ENCODE data around the gene CKB.

CKB gene

DNA sequence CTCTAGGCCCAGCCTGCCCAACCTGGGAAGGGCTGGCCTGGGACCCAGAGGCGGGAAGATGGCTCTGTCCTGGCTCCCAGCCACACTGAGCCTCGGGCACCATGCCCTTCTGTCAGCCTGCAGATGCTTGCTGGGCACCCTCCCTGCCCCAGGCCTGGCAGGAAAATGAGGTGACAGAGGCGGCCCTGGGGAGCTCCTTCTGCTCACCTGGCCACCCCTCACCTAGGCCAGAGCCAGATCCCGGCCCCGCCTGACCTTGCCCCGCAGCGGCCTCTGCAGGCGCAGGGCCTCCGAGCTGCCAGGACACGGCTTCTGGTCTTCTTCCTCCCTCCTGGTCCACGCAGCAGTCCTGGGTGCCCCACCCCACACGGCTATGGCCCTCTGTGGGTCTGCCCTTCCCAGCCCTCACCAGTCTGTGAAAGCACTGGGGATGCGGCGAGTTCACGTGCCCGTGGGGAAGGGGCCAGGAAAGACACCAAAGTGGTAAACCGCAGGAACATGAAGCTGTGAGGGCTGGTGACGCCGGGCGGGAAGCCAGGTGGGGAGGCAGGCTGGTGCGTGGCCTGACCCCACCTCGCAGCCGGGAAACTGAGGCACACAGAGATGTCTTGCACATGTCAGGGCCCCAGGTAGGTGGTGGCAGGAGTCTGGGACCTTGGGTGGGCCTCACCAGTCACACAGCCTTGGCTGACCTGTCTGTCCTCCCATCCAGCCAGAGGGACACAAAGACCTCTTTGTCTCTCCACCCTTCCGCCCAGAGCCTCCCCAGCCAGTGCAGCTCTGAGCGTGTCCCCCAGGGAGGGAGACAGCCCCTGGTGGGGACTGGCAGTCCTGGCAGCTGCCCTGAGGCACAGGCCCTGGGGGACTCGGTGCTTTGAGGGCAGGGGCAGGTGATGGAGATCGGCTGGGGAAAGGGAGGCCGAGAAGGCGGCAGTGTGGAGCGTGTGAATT lies 27.0 kb upstream of the CKB start:
- Histone ChIP-seq H3K4me3 (ENCODE audit: low read length) (no peak overlapping the region), H3K4me1 (ENCODE audit: control insufficient read depth, insufficient read depth, low read length) (peaks cover 4% of the 10 kb centered on the region), H3K9me3 (ENCODE audit: control insufficient read depth, insufficient read depth, low read length) (no peaks in the 10 kb centered on the region), H3K27me3 (ENCODE audit: control insufficient read depth, insufficient read depth, low read length) (no peaks in the 10 kb centered on the region), H3K27ac (ENCODE audit: low read length) (no peak overlapping the region), H3K36me3 (ENCODE audit: control insufficient read depth, insufficient read depth, low read length) (no peaks in the 10 kb centered on the region)
- WGBS (ENCODE audit: insufficient coverage, insufficient read length) = no CpG with 5 or more reads among the region's 30 CpGs
- no peak for DNase-seq (ENCODE audit: low read depth, low spot score)

DNA sequence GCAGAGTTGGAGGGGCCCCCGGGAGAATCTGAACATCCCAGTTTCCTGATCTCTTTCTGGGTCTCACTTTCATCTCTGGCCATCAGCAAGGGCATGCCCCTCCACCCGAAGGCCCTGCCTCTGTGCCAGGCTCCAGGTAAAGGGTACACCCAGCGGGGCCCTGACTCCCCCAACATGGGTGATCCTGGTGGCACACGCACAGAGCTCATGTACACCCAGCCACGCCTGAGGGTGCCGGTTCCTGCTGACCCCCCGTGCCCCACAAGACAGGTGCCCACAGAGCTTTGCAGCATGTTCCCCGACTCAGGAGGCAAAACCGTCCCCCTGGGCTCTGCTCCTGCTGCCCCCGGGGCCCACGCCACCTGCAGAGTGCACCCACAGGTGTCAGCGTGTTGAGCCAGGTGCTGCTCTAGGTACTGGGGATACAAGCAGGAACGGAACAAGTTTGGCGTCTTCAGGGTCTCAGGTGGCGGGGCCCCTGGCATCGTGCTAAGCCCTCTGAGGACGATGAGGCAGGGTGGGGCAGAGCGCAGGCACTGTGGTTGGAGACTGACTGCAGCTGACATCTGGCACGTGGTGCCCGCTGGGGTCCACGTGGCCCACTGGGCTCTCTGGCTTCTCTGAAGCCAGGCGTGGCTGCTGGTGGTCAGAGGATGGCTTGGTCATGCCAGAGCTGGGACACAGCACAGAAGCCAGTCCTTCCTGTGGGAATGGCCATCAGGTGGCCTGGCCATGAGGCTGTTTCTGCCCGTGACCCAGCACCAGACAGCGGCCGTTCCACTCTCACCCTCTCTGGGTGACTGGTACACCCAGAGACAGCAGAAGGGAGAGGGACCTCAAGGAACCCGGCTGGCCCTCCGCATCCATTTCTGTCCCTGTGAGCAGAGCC lies 26.1 kb upstream of the CKB start:
- Histone ChIP-seq H3K36me3 (ENCODE audit: control insufficient read depth, insufficient read depth, low read length) (no peaks in the 10 kb centered on the region), H3K4me3 (ENCODE audit: low read length) (no peak overlapping the region), H3K27me3 (ENCODE audit: control insufficient read depth, insufficient read depth, low read length) (no peaks in the 10 kb centered on the region), H3K4me1 (ENCODE audit: control insufficient read depth, insufficient read depth, low read length) (peaks cover 9% of the 10 kb centered on the region), H3K27ac (ENCODE audit: low read length) (no peak overlapping the region), H3K9me3 (ENCODE audit: control insufficient read depth, insufficient read depth, low read length) (no peaks in the 10 kb centered on the region)
- no CpG with 5 or more reads among the region's 27 CpGs for WGBS (ENCODE audit: insufficient coverage, insufficient read length)
- no peak for DNase-seq (ENCODE audit: low read depth, low spot score)

DNA sequence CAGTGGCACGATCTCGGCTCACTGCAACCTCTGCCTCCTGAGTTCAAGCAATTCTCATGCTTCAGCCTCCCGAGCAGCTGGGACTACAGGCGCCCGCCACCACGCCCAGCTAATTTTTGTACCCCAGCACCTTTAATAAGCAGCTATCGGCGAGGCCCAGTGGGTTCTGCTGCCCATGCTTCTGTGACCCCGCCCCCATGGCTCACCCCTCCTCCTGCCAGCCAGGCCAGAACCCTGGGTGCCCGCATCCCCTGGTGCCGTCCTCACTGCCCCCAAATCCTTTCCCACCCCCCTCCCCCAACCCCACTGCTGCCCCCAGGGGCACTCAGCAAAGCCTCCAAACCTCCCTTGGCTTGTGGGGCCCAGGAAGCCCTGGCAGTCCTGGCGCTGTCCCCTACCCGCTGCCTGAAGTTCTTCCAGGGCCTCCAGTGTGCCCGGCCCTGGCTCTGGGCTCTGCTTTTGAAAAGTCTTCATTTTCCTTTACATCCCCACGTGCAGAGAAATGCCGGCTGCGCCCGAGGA lies 25.4 kb upstream of the CKB start:
- Histone ChIP-seq H3K4me1 (ENCODE audit: control insufficient read depth, insufficient read depth, low read length) (peaks cover 13% of the 10 kb centered on the region), H3K27ac (ENCODE audit: low read length) (no peak overlapping the region), H3K27me3 (ENCODE audit: control insufficient read depth, insufficient read depth, low read length) (no peaks in the 10 kb centered on the region), H3K9me3 (ENCODE audit: control insufficient read depth, insufficient read depth, low read length) (no peaks in the 10 kb centered on the region), H3K36me3 (ENCODE audit: control insufficient read depth, insufficient read depth, low read length) (no peaks in the 10 kb centered on the region), H3K4me3 (ENCODE audit: low read length) (no peak overlapping the region)
- DNase-seq (ENCODE audit: low read depth, low spot score) = no peak
- no CpG with 5 or more reads among the region's 18 CpGs for WGBS (ENCODE audit: insufficient coverage, insufficient read length)

DNA sequence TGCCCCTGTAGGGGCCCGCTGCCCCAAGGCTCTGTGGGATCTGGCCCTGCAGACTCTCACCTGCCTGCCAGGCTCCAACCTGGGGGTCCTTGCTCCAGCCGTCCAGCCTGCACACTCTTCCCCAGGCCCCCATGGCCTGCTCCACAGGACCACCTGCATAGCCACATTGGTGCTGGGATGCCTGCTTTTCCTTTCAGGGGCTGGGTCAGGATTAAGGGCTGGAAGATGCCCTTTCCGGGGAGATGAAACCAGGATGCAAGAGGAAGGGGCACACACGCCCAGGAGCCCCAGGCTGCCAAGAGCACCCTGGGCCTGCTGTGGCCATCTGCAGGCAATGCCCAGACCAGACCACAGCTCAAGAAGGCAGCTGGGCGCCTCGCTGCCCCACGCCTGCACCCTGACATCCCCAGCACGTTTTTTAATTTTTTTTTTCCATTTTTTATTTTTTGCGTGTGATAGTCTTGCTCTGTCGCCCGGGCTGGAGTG lies 24.9 kb upstream of the CKB start:
- no peaks in the 10 kb centered on the region for H3K36me3 ChIP-seq (ENCODE audit: control insufficient read depth, insufficient read depth, low read length)
- H3K27ac ChIP-seq (ENCODE audit: low read length) = no peak overlapping the region
- no peak for DNase-seq (ENCODE audit: low read depth, low spot score)
- WGBS (ENCODE audit: insufficient coverage, insufficient read length) = no CpG with 5 or more reads among the region's 11 CpGs
- no peaks in the 10 kb centered on the region for H3K9me3 ChIP-seq (ENCODE audit: control insufficient read depth, insufficient read depth, low read length)
- no peak overlapping the region for H3K4me3 ChIP-seq (ENCODE audit: low read length)
- H3K4me1 ChIP-seq (ENCODE audit: control insufficient read depth, insufficient read depth, low read length) = peaks cover 15% of the 10 kb centered on the region
- no peaks in the 10 kb centered on the region for H3K27me3 ChIP-seq (ENCODE audit: control insufficient read depth, insufficient read depth, low read length)

DNA sequence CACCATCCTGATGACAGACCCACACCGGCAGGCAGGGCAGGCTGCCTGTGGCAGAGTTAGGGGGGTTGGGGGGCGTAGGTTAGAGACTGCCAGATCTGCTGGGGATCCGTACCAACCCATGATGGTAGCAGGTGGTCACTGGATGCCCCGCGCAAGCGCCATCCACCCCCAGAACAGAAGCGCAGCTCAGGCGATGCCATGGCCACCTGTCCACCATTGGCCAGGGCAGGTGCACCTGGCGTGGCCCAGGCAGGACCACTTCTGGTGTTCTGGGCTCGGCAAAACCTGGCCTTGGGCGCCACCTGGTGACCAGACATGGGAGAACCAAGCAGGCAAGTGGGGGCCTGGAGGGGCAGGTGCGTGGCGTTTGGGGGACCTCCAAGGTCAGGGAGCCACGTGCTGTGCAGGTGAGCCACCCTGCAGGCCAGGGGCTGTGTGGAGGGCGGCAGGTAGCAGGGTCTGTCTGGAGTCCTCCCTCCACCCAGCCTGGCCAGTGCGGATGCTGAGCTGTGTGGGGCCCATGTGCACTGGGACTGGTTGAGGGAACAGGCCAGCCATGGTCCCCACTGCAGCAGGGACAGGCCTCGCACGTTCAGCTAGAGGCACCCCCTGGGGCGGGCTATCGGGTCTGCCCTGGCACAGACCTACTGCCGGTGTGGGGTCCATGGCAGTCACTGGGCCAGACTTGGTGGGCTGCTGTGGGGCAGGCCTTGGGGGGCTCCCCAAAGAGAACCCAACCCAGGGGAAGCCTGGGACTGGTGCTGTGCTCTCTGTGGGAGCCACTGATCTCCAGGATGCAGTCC lies 24.2 kb upstream of the CKB start:
- Histone ChIP-seq H3K36me3 (ENCODE audit: control insufficient read depth, insufficient read depth, low read length) (no peaks in the 10 kb centered on the region), H3K27me3 (ENCODE audit: control insufficient read depth, insufficient read depth, low read length) (no peaks in the 10 kb centered on the region), H3K4me1 (ENCODE audit: control insufficient read depth, insufficient read depth, low read length) (peaks cover 20% of the 10 kb centered on the region), H3K27ac (ENCODE audit: low read length) (no peak overlapping the region), H3K4me3 (ENCODE audit: low read length) (no peak overlapping the region), H3K9me3 (ENCODE audit: control insufficient read depth, insufficient read depth, low read length) (no peaks in the 10 kb centered on the region)
- WGBS (ENCODE audit: insufficient coverage, insufficient read length) = no CpG with 5 or more reads among the region's 21 CpGs
- DNase-seq (ENCODE audit: low read depth, low spot score) = no peak

DNA sequence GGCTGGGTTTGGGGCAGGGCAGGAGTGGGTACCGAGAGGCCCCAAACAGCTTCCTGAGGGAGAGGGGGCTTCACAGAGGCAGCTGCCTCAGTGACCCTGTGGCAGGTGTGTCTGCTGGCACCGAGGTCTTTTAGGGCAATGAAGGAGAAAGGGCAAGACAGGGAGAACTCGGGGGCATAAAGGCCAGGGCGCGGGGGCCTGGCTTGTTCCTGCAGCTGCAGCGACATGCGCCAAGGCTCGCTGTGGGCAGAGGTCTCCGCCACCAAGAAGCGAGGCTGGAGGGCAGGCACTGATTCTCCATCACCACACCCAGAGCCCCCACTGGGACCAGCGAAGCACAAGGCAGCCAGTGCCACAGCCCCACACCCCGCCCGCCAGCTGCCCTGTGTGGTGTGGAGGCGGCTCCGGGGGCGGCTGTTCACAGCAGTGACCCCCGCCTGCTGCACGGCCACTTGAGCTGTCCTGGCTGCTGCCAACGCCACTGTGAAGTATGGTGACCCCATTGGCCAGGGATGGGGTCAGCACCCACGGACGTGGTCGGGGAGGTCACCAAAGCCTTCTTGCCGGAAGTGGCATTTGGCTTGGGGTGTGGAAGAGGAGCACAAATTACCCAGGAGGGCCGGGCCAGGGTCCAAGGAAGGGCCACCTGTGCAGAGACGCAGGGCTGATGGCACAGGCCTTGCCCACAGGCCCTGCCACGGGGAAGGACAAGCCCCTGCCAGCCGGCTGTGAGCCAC lies 23.5 kb upstream of the CKB start:
- Histone ChIP-seq H3K27me3 (ENCODE audit: control insufficient read depth, insufficient read depth, low read length) (no peaks in the 10 kb centered on the region), H3K4me3 (ENCODE audit: low read length) (no peak overlapping the region), H3K4me1 (ENCODE audit: control insufficient read depth, insufficient read depth, low read length) (peaks cover 27% of the 10 kb centered on the region), H3K36me3 (ENCODE audit: control insufficient read depth, insufficient read depth, low read length) (no peaks in the 10 kb centered on the region), H3K9me3 (ENCODE audit: control insufficient read depth, insufficient read depth, low read length) (no peaks in the 10 kb centered on the region), H3K27ac (ENCODE audit: low read length) (no peak overlapping the region)
- no CpG with 5 or more reads among the region's 27 CpGs for WGBS (ENCODE audit: insufficient coverage, insufficient read length)
- DNase-seq (ENCODE audit: low read depth, low spot score) = no peak

DNA sequence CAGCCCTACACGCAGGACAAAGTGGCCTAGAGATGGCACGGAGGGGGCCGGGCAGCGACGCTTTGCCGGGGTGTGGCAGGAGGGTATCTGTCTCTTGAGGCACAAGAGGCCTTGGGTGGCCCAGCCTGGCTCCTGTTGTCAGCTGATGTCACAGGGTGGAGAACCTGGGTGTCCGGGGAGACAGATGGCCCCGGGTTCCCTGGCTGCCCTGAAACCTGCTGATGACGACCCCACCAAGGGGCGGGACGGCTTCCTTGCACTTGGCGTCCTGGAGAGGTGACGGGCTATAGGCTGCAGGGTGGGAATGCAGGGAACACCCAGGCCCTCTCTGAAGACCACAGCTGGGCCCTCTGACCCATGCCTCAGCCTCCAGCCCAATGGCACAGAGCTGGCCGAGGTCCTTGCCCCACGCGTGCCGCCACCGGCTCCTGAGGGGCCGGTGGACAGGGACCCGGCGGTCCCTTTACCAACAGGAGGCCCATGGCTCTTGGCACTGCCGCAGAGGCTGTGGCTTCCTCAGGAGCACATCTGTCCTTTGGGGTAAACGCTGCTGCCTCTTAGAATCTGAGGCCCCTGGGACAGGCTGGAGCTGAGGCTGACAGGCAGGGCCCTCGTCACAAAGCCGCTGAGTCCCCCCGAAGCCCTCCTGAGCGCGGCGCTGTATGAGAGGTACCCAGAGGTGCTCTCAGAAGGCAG lies 22.7 kb upstream of the CKB start:
- Histone ChIP-seq H3K36me3 (ENCODE audit: control insufficient read depth, insufficient read depth, low read length) (no peaks in the 10 kb centered on the region), H3K4me3 (ENCODE audit: low read length) (no peak overlapping the region), H3K27me3 (ENCODE audit: control insufficient read depth, insufficient read depth, low read length) (no peaks in the 10 kb centered on the region), H3K9me3 (ENCODE audit: control insufficient read depth, insufficient read depth, low read length) (no peaks in the 10 kb centered on the region), H3K27ac (ENCODE audit: low read length) (no peak overlapping the region), H3K4me1 (ENCODE audit: control insufficient read depth, insufficient read depth, low read length) (peaks cover 27% of the 10 kb centered on the region)
- no peak for DNase-seq (ENCODE audit: low read depth, low spot score)
- no CpG with 5 or more reads among the region's 29 CpGs for WGBS (ENCODE audit: insufficient coverage, insufficient read length)

DNA sequence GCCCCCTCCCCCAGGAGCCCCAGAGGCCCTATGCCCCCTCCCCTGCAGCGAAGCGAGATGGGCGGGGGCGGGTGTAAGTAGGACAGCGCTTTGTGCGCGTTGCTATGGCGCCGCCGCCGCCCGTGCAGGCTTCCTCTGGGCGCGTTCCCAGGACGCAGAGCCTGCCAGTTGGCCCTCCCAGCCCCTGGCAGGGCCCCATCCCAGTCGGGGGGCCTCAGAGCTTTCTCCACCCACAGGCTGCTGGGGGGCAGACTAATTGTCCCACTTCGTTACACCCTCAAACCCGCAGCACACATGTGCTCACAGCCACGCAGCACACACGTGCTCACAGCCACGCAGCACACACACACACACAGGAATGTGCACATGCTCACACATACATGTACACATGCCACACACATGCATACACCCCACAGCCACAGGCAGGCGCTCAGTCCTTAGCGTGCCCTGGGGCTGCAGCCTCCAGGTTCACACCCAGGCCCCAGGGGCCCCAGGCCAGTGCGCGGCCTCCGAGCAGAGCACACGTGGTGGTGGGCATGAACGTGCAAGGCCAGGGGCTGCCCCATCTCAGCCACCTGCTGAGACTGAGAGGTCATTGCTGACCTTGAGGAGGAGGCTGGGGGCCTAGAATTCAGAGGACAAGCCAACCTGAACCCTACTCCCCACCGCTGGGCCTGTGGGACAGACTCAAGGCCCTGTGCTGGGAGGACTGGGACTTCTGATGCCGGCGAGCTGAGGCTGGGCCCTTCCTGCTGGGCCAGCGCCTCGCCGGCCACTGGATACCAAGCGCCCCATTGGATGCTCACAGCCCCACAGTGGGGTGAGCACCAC lies 22.0 kb upstream of the CKB start:
- Histone ChIP-seq H3K27me3 (ENCODE audit: control insufficient read depth, insufficient read depth, low read length) (no peaks in the 10 kb centered on the region), H3K9me3 (ENCODE audit: control insufficient read depth, insufficient read depth, low read length) (no peaks in the 10 kb centered on the region), H3K4me3 (ENCODE audit: low read length) (no peak overlapping the region), H3K27ac (ENCODE audit: low read length) (no peak overlapping the region), H3K36me3 (ENCODE audit: control insufficient read depth, insufficient read depth, low read length) (no peaks in the 10 kb centered on the region), H3K4me1 (ENCODE audit: control insufficient read depth, insufficient read depth, low read length) (peaks cover 27% of the 10 kb centered on the region)
- WGBS (ENCODE audit: insufficient coverage, insufficient read length) = no CpG with 5 or more reads among the region's 35 CpGs
- DNase-seq (ENCODE audit: low read depth, low spot score) = no peak

Measured in iPS DF 6.9 (cell line).